Activated CD8-positive, alpha-beta T cell treated with anti-CD3 and anti-CD28 coated beads for 36 hours (primary cell): Measurements from ENCODE around the gene MN1. TPM values are rescaled to one million over a fixed set of nuclear protein-coding genes. Genes with fewer than 3 reads are reported as not detected.

Experiments used
- ATAC-seq: fragments of 200-7000 bp; cut with Tn5 transposase; one replicate; pipeline ENCODE4 v1.10.0; 2021; ENCODE audit warnings: mild to moderate bottlenecking, moderate library complexity
- CTCF ChIA-PET: fragments of 350-600 bp; sonication (Branson Sonifier 250); formaldehyde crosslinking; loops from one replicate; lab custom pipeline; 2021; ENCODE audit warnings: antibody characterized with exemption; lab: Charles Lee
- POLR2A ChIA-PET: fragments of 350-600 bp; sonication (Branson Sonifier 250); formaldehyde crosslinking; loops from one replicate; lab custom pipeline; 2021; ENCODE audit warnings: antibody characterized with exemption; lab: Charles Lee
- DNase-seq: peaks from one replicate; pipeline ENCODE4 v3.0.0-alpha.2; 2020
- H3K27ac Mint-ChIP-seq: one replicate; pipeline ENCODE4 v1.8.0; 2021; ENCODE audit warnings: mild to moderate bottlenecking, mixed read lengths
- H3K27me3 Mint-ChIP-seq: one replicate; pipeline ENCODE4 v1.8.0; 2021; ENCODE audit warnings: mixed read lengths
- H3K36me3 Mint-ChIP-seq: one replicate; pipeline ENCODE4 v1.8.0; 2021; ENCODE audit warnings: low read depth, mixed read lengths
- H3K4me1 Mint-ChIP-seq: one replicate; pipeline ENCODE4 v1.8.0; 2021; ENCODE audit warnings: low read depth, mixed read lengths
- H3K4me3 Mint-ChIP-seq: one replicate; pipeline ENCODE4 v1.8.0; 2021; ENCODE audit warnings: mild to moderate bottlenecking, moderate library complexity, mixed read lengths
- H3K9me3 Mint-ChIP-seq: one replicate; pipeline ENCODE4 v1.8.0; 2021; ENCODE audit warnings: mixed read lengths
- CTCF ChIP-seq: fragments of 200-600 bp; IDR thresholded peaks from one replicate; pipeline ENCODE4 v1.8.0; 2022; ENCODE audit warnings: antibody characterized with exemption, mild to moderate bottlenecking
- intact Hi-C: fragments of 100-400 bp; cut with micrococcal nuclease; formaldehyde crosslinking; loops from one replicate; pipeline ENCODE4 v1.10.0; 2022
- total RNA-seq, 2 experiments: library from RNA; stranded (reverse); gene quantifications; one replicate each; pipeline ENCODE4 v1.2.3, GENCODE V29; 2021

The MN1 gene
- total RNA-seq, 2 experiments from 2014 or later = 0.11 to 0.16 TPM

- Mint-ChIP-seq H3K27me3 (no peaks in the 10 kb centered on the region), H3K4me1 (no peaks in the 10 kb centered on the region), H3K4me3 (no peak overlapping the region), H3K36me3 (no peaks in the 10 kb centered on the region), H3K9me3 (no peaks in the 10 kb centered on the region), H3K27ac (no peak overlapping the region)
- ChIA-PET CTCF (no interaction called here), POLR2A (no interaction called here)
- intact Hi-C loops = no loop called here
- DNase-seq = no peak
- TF ChIP-seq CTCF = no peak
- no peak for ATAC-seq
These were observed 39.9 kb downstream of the MN1 start for GRCh38 chr22:27761665-27762064.

GRCh38 chr22:27761000-27761399, 40.6 kb downstream of the MN1 start:
- no peak overlapping the region for H3K4me3 Mint-ChIP-seq
- POLR2A ChIA-PET = interaction anchor here (0.6 kb wide), 1 partner anchor 22 kb away, joined by 3 read pairs; no protein-coding TSS in a partner anchor
- ATAC-seq (no peak), DNase-seq (no peak)
- H3K9me3 Mint-ChIP-seq = no peaks in the 10 kb centered on the region
- no peaks in the 10 kb centered on the region for H3K4me1 Mint-ChIP-seq
- no peak for TF ChIP-seq CTCF
- intact Hi-C loops = no loop called here
- H3K36me3 Mint-ChIP-seq = no peaks in the 10 kb centered on the region
- H3K27ac Mint-ChIP-seq = no peak overlapping the region
- CTCF ChIA-PET = no interaction called here
- no peaks in the 10 kb centered on the region for H3K27me3 Mint-ChIP-seq

- no peak for ATAC-seq
These were observed 41.1 kb downstream of the MN1 start for GRCh38 chr22:27760474-27760873.

GRCh38 chr22:27757928-27758525, 43.5 kb downstream of the MN1 start:
- intact Hi-C loops = no loop called here
- no peak overlapping the region for H3K4me3 Mint-ChIP-seq
- ATAC-seq = no peak

More at GRCh38 chr22:27760474-27760873, 41.1 kb downstream of the MN1 start:
- ChIA-PET POLR2A (interaction anchor here (0.6 kb wide), 1 partner anchor 23 kb away, joined by 3 read pairs; no protein-coding TSS in a partner anchor), CTCF (no interaction called here)
- no peak for TF ChIP-seq CTCF
- H3K27me3 Mint-ChIP-seq = no peaks in the 10 kb centered on the region
- H3K36me3 Mint-ChIP-seq = no peaks in the 10 kb centered on the region
- intact Hi-C loops = no loop called here
- H3K27ac Mint-ChIP-seq = no peak overlapping the region
- no peak overlapping the region for H3K4me3 Mint-ChIP-seq
- no peaks in the 10 kb centered on the region for H3K9me3 Mint-ChIP-seq
- DNase-seq = no peak
- no peaks in the 10 kb centered on the region for H3K4me1 Mint-ChIP-seq

More at GRCh38 chr22:27757928-27758525, 43.5 kb downstream of the MN1 start:
- POLR2A ChIA-PET = interaction anchor here (0.9 kb wide), 1 partner anchor 153 kb away, joined by 3 read pairs; no protein-coding TSS in a partner anchor
- H3K9me3 Mint-ChIP-seq = no peaks in the 10 kb centered on the region
- no peaks in the 10 kb centered on the region for H3K4me1 Mint-ChIP-seq
- no peak for DNase-seq
- no peak for TF ChIP-seq CTCF
- CTCF ChIA-PET = interaction anchor here (0.6 kb wide), 1 partner anchor 10 kb away, joined by 3 read pairs; no protein-coding TSS in a partner anchor
- H3K27ac Mint-ChIP-seq = no peak overlapping the region
- H3K36me3 Mint-ChIP-seq = no peaks in the 10 kb centered on the region
- no peaks in the 10 kb centered on the region for H3K27me3 Mint-ChIP-seq
